ENCODE results near the gene NNAT. TPM values are rescaled to one million over a fixed set of nuclear protein-coding genes. Genes with fewer than 3 reads are reported as not detected.

The NNAT gene
- total RNA-seq, 1 experiment from 2014 or later = not detected

GRCh38 chr20:37533154-37533715, 12.2 kb downstream of the NNAT start:
- BruUV-seq (replicated peaks) = no TSS peak
- TF ChIP-seq EZH2 (IDR thresholded peaks at IDR 0.05; ENCODE audit: low read depth) (no peak), CTCF (conservative IDR thresholded peaks at IDR 0.05) (no peak)
- H3K27me3 ChIP-seq (ENCODE audit: insufficient read depth, low read depth) = no peaks in the 10 kb centered on the region
- H3K79me2 ChIP-seq (ENCODE audit: low read depth) = 0 out of 2 replicates have a peak, but pooled peaks cover 5% of the 10 kb centered on the region
- H2AFZ ChIP-seq = no peak overlapping the region
- CTCF ChIA-PET = interaction anchor here (0.5 to 1.1 kb wide), 3 partner anchors 257 to 344 kb away, joined by 3 to 6 read pairs (median 3); no protein-coding TSS in a partner anchor
- no peak for DNase-seq
- no peaks in the 10 kb centered on the region for H3K9me3 ChIP-seq (ENCODE audit: insufficient read depth, low read depth)
- H3K27ac ChIP-seq = no peak overlapping the region
- no peaks in the 10 kb centered on the region for H3K36me3 ChIP-seq (ENCODE audit: low read depth)
- H3K9me2 ChIP-seq (ENCODE audit: insufficient read depth) = no peaks in the 10 kb centered on the region
- POLR2A ChIA-PET (ENCODE audit: unreplicated experiment) = no interaction called here
- H3K4me3 ChIP-seq = no peak overlapping the region
- H3F3A ChIP-seq (ENCODE audit: insufficient read depth, low read depth) = no peaks in the 10 kb centered on the region
- H4K20me1 ChIP-seq (ENCODE audit: insufficient read depth) = no peaks in the 10 kb centered on the region
- intact Hi-C loops (cut with micrococcal nuclease; ENCODE audit: unreplicated experiment) = no loop called here
- H3K4me2 ChIP-seq = no peak overlapping the region
- peaks cover 9% of the 10 kb centered on the region for H3K4me1 ChIP-seq (replicated peaks; ENCODE audit: insufficient read depth)

GRCh38 chr20:37534401-37535157, 13.5 kb downstream of the NNAT start:
- no peaks in the 10 kb centered on the region for H3K27me3 ChIP-seq (ENCODE audit: insufficient read depth, low read depth)
- ChIA-PET POLR2A (ENCODE audit: unreplicated experiment) (interaction anchor here (0.9 kb wide), 1 partner anchor 240 kb away, joined by 4 read pairs; no protein-coding TSS in a partner anchor), CTCF (interaction anchor here (0.6 to 0.7 kb wide), 4 partner anchors 264 to 653 kb away, joined by 3 to 11 read pairs (median 4); no protein-coding TSS in a partner anchor)
- no peaks in the 10 kb centered on the region for H4K20me1 ChIP-seq (ENCODE audit: insufficient read depth)
- H3K27ac ChIP-seq = no peak overlapping the region
- H3F3A ChIP-seq (ENCODE audit: insufficient read depth, low read depth) = no peaks in the 10 kb centered on the region
- no peak overlapping the region for H3K4me2 ChIP-seq
- peak; percentile 64 to 68 for DNase-seq
- H3K79me2 ChIP-seq (ENCODE audit: low read depth) = no peaks in the 10 kb centered on the region
- BruUV-seq (replicated peaks) = no TSS peak
- no peak overlapping the region for H3K4me3 ChIP-seq
- H3K36me3 ChIP-seq (ENCODE audit: low read depth) = no peaks in the 10 kb centered on the region
- no peaks in the 10 kb centered on the region for H3K4me1 ChIP-seq (replicated peaks; ENCODE audit: insufficient read depth)
- no peaks in the 10 kb centered on the region for H3K9me2 ChIP-seq (ENCODE audit: insufficient read depth)
- H2AFZ ChIP-seq = no peak overlapping the region
- TF ChIP-seq CTCF (conservative IDR thresholded peaks at IDR 0.05) (peak; percentile 85), EZH2 (IDR thresholded peaks at IDR 0.05; ENCODE audit: low read depth) (no peak)
- intact Hi-C loops (cut with micrococcal nuclease; ENCODE audit: unreplicated experiment) = loop anchor here (1.0 kb wide), 3 partner anchors 265 to 339 kb away; no protein-coding TSS in a partner anchor
- H3K9me3 ChIP-seq (ENCODE audit: insufficient read depth, low read depth) = no peaks in the 10 kb centered on the region

- no TSS peak for BruUV-seq (replicated peaks)
- ChIA-PET CTCF (interaction anchor here (0.6 to 0.7 kb wide), 3 partner anchors 457 to 652 kb away, joined by 3 to 11 read pairs (median 5); no protein-coding TSS in a partner anchor), POLR2A (ENCODE audit: unreplicated experiment) (no interaction called here)
- Histone ChIP-seq H3K9me3 (ENCODE audit: insufficient read depth, low read depth) (no peaks in the 10 kb centered on the region), H3K27ac (no peak overlapping the region), H3K27me3 (ENCODE audit: insufficient read depth, low read depth) (no peaks in the 10 kb centered on the region), H3K4me1 (replicated peaks; ENCODE audit: insufficient read depth) (no peaks in the 10 kb centered on the region), H3F3A (ENCODE audit: insufficient read depth, low read depth) (no peaks in the 10 kb centered on the region), H3K4me2 (no peak overlapping the region), H3K36me3 (ENCODE audit: low read depth) (no peaks in the 10 kb centered on the region), H3K79me2 (ENCODE audit: low read depth) (no peaks in the 10 kb centered on the region), H3K9me2 (ENCODE audit: insufficient read depth) (no peaks in the 10 kb centered on the region), H3K4me3 (no peak overlapping the region), H4K20me1 (ENCODE audit: insufficient read depth) (no peaks in the 10 kb centered on the region), H2AFZ (no peak overlapping the region)
- no peak for DNase-seq
- intact Hi-C loops (cut with micrococcal nuclease; ENCODE audit: unreplicated experiment) = no loop called here
- TF ChIP-seq EZH2 (IDR thresholded peaks at IDR 0.05; ENCODE audit: low read depth) (no peak), CTCF (conservative IDR thresholded peaks at IDR 0.05) (no peak)
Measured at GRCh38 chr20:37535443-37536132, 14.5 kb downstream of the NNAT start.

All from PC-9 (cell line).